ENCODE data around the gene HADHA. TPM values are rescaled to one million over a fixed set of nuclear protein-coding genes. Genes with fewer than 3 reads are reported as not detected.

Gene HADHA
- total RNA-seq, 1 donor = 135 TPM

DNA sequence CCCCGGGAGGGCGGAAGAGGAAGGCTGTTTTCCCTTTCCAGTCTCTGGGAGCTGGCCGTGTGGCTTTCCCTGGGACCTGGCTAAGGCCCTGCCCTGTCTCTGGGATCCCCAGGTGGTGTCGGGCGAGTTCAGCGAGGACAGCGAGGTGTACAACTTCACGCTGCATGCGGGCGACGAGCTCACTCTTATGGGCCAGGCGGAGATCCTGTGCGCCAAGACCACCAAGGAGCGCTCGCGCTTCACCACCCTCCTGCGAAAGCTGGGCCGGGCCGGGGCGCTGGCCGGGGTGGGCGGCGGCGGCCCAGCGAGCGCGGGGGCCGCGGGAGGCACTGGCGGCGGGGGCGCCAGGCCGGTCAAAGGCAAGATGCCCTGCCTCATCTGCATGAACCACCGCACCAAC lies 60.3 kb downstream of the HADHA start:
- H3K4me3 ChIP-seq (ENCODE audit: low read depth, low read length) = peak overlapping the region; percentile 69
- DNase-seq (ENCODE audit: low read depth) = no peak
- TF ChIP-seq, protein P1, sequence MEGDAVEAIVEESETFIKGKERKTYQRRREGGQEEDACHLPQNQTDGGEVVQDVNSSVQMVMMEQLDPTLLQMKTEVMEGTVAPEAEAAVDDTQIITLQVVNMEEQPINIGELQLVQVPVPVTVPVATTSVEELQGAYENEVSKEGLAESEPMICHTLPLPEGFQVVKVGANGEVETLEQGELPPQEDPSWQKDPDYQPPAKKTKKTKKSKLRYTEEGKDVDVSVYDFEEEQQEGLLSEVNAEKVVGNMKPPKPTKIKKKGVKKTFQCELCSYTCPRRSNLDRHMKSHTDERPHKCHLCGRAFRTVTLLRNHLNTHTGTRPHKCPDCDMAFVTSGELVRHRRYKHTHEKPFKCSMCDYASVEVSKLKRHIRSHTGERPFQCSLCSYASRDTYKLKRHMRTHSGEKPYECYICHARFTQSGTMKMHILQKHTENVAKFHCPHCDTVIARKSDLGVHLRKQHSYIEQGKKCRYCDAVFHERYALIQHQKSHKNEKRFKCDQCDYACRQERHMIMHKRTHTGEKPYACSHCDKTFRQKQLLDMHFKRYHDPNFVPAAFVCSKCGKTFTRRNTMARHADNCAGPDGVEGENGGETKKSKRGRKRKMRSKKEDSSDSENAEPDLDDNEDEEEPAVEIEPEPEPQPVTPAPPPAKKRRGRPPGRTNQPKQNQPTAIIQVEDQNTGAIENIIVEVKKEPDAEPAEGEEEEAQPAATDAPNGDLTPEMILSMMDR (IDR thresholded peaks at IDR 0.05; ENCODE audit: insufficient read depth, low read length) = no peak

DNA sequence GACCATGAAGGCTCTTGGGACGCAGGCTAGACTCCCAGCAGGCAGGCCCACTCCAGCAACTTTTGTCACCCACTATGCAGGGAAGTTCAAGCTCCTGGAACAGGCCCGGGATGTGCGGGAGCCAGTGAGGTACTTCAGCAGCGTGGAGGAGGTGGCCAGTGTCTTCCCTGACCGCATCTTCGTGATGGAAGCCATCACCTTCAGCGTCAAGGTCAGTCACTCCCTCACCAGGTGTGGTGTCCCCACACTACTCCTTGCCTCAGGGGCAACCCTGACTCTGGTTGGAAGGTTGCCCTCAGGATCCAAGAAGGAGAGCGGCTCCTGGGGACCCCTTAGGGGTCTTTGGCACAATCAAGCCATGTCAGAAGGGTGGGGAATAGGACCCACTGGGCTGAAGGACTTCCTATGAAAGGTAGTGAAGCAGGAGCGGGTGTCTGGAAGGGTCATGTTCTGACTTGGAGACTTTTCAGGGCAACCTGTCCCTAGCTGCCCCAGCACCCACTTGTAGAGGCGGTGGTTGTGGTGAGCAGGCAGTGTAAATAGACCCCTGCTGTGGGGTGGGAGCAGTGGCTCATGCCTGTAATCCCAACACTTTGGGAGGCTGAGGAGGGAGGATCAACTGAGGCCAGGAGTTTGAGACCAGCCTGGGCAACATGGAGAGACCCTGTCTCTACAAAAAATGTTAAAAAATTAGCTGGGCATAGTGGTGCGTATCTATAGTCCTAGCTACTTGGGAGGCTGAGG lies 61.4 kb downstream of the HADHA start:
- no peak overlapping the region for H3K4me3 ChIP-seq (ENCODE audit: low read depth, low read length)
- no peak for DNase-seq (ENCODE audit: low read depth)
- TF ChIP-seq, protein P1 (IDR thresholded peaks at IDR 0.05; ENCODE audit: insufficient read depth, low read length) = no peak

GRCh38 chr2:26182441-26182840 lies 62.0 kb downstream of the HADHA start:
- no peak overlapping the region for H3K4me3 ChIP-seq (ENCODE audit: low read depth, low read length)
- DNase-seq (ENCODE audit: low read depth) = no peak
- TF ChIP-seq, protein P1 (IDR thresholded peaks at IDR 0.05; ENCODE audit: insufficient read depth, low read length) = no peak

DNA sequence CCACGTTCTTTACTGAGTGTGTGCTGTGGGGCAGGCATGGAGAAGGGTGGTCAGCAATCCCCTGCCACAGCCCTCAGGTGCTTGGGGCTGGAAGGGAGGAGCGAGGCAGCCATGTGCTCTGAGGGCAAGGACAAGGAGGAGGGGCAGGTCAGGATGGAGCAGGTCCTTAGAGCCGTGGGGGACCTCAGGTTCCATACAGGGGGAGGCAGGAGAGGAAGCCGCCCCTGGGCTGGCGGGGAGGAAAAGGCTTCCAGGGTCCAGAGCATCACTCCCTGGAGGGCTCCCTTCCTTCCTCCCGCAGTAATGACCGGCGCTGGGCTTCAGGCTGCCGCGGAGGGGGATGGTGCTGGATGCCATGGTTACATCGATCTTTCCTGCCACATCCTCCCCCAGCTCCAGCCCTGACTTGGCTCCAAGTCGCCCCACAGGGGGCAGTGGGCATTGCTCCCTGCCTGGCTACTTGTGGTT lies 65.0 kb downstream of the HADHA start:
- TF ChIP-seq, protein P1 (IDR thresholded peaks at IDR 0.05; ENCODE audit: insufficient read depth, low read length) = no peak
- DNase-seq (ENCODE audit: low read depth) = no peak
- no peak overlapping the region for H3K4me3 ChIP-seq (ENCODE audit: low read depth, low read length)

- TF ChIP-seq, protein P1 (IDR thresholded peaks at IDR 0.05; ENCODE audit: insufficient read depth, low read length) = no peak
- DNase-seq (ENCODE audit: low read depth) = no peak
- peak overlapping the region; percentile 62 for H3K4me3 ChIP-seq (ENCODE audit: low read depth, low read length)
Observed at GRCh38 chr2:26178746-26179436, 65.5 kb downstream of the HADHA start.

DNA sequence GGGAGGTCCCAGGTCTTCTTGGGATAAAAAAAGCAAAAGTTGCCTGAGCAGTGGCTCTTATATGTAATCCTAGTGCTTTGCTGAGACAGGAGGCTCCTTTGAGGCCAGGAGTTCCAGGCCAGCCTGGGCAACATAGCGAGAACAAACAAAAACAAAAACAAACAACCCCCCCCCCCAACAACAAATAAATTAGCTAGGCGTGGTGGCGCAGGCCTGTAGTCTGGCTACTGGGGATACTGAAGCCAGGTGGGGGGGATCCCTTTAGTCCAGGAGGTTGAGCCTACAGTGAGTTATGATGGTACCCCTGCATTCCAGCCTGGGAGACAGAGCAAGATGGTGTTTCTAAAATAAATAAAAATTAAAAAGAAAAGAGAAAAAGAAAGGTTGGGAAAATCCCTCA lies 66.2 kb downstream of the HADHA start:
- no peak for DNase-seq (ENCODE audit: low read depth)
- H3K4me3 ChIP-seq (ENCODE audit: low read depth, low read length) = no peak overlapping the region
- TF ChIP-seq, protein P1 (IDR thresholded peaks at IDR 0.05; ENCODE audit: insufficient read depth, low read length) = no peak

Measured in fibroblast of the aortic adventitia (primary cell).